Measurements from ENCODE around the gene CDKAL1. TPM values are rescaled to one million over a fixed set of nuclear protein-coding genes. Genes with fewer than 3 reads are reported as not detected.
A peak's percentile ranks its signal among the peaks of the same experiment; 100 is the strongest.

The CDKAL1 gene
- total and polyA plus RNA-seq, 9 of the 15 experiments (the other 6 are each of a cell fraction or from before 2014, with no cell fraction given), result 11.2 to 36.3 (median 20.1) TPM

GRCh38 chr6:20490591-20490990, 43.7 kb upstream of the CDKAL1 start:
- ChIA-PET POLR2A (interaction anchor here (0.6 to 0.7 kb wide), 2 partner anchors 22 to 276 kb away, joined by 3 read pairs; no protein-coding TSS in a partner anchor), CTCF (ENCODE audit: low intra/inter-chr PET ratio) (no interaction called here)
- Histone ChIP-seq H2AFZ (ENCODE audit: low read depth, low read length) (no peak overlapping the region), H3K4me3 (no peak overlapping the region), H3K27ac (ENCODE audit: extremely low read depth, low read depth, low read length) (no peak overlapping the region), H3K79me2 (ENCODE audit: control insufficient read depth, insufficient read depth, low read length) (peaks cover 10% of the 10 kb centered on the region; the same call in 2 of the 3 replicates), H4K20me1 (replicated peaks; ENCODE audit: control insufficient read depth, insufficient read depth, low read length) (no peaks in the 10 kb centered on the region), H3K9me1 (ENCODE audit: control insufficient read depth, insufficient read depth, low read length) (no peaks in the 10 kb centered on the region), H3K27me3 (ENCODE audit: control insufficient read depth in 2 of 2, insufficient read depth in 2 of 2, low read length in 2 of 2) (no peaks in the 10 kb centered on the region), H3K36me3 (ENCODE audit: control insufficient read depth, insufficient read depth, low read length) (peaks cover 73% of the 10 kb centered on the region), H3K4me2 (ENCODE audit: insufficient read depth, low read length) (no peak overlapping the region), H3K9me3 (replicated peaks; ENCODE audit: control insufficient read depth, insufficient read depth, low read depth, low read length) (no peaks in the 10 kb centered on the region), H3K4me1 (replicated peaks in 1 of 2; ENCODE audit: control insufficient read depth in 2 of 2, insufficient read depth in 2 of 2, low read length in 2 of 2) (no peaks in the 10 kb centered on the region; a peak in 1 of 5 replicates), H3K9ac (ENCODE audit: insufficient read depth in 1 of 2, low read depth in 2 of 2, low read length in 2 of 2) (no peak overlapping the region)
- intact Hi-C loops (cut with micrococcal nuclease), result no loop called here
- in situ Hi-C loops (cut with MboI), result no loop called here
- WGBS (ENCODE audit: insufficient coverage, low coverage, missing lambda C conversion rate), result 92% methylated on average over 6 of the region's 6 CpGs
- ATAC-seq (no peak), DNase-seq (ENCODE audit: extremely low read depth in 1 of 4, low spot score in 3 of 4) (no peak), FAIRE-seq (no peak)
- no TSS peak for BruUV-seq (replicated peaks)
- no peak for TF ChIP-seq ETV5 (CRISPR knock-in tag; IDR thresholded peaks at IDR 0.05; ENCODE audit: low read depth)
- no peak for TF ChIP-seq BRD4 (IDR thresholded peaks at IDR 0.05)
- TF ChIP-seq ZNF253 (CRISPR knock-in tag; conservative IDR thresholded peaks at IDR 0.05), result no peak
- TF ChIP-seq, protein P1, sequence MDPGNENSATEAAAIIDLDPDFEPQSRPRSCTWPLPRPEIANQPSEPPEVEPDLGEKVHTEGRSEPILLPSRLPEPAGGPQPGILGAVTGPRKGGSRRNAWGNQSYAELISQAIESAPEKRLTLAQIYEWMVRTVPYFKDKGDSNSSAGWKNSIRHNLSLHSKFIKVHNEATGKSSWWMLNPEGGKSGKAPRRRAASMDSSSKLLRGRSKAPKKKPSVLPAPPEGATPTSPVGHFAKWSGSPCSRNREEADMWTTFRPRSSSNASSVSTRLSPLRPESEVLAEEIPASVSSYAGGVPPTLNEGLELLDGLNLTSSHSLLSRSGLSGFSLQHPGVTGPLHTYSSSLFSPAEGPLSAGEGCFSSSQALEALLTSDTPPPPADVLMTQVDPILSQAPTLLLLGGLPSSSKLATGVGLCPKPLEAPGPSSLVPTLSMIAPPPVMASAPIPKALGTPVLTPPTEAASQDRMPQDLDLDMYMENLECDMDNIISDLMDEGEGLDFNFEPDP (CRISPR knock-in tag; IDR thresholded peaks at IDR 0.05), result no peak

DNA sequence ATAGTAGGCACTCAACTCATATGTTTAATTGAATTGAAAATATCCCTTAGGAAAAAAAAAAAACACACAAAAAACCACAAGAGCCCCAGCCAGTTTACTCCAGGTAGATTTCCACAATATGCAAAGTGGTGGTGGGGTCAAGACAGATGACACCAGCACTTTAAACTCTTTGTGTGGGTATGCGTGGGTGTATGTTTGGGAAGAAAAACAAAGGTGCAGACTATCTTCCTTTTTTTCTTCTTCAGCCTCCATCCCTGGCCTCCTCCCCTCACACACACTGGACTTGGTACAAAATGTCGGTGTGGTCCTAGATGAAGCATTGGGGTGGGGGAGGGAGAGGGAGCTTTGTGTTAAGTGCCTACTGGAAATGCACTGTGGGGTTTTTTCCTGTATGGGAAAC, 42.2 kb upstream of the CDKAL1 start:
- Histone ChIP-seq H3K4me2 (ENCODE audit: insufficient read depth, low read length) (no peak overlapping the region), H3K9ac (ENCODE audit: insufficient read depth in 1 of 2, low read depth in 2 of 2, low read length in 2 of 2) (no peak overlapping the region), H4K20me1 (replicated peaks; ENCODE audit: control insufficient read depth, insufficient read depth, low read length) (no peaks in the 10 kb centered on the region), H3K9me3 (replicated peaks; ENCODE audit: control insufficient read depth, insufficient read depth, low read depth, low read length) (no peaks in the 10 kb centered on the region), H3K4me3 (no peak overlapping the region), H3K79me2 (ENCODE audit: control insufficient read depth, insufficient read depth, low read length) (peaks cover 8% of the 10 kb centered on the region; the same call in 2 of the 3 replicates), H2AFZ (ENCODE audit: low read depth, low read length) (no peak overlapping the region), H3K27ac (ENCODE audit: extremely low read depth, low read depth, low read length) (no peak overlapping the region), H3K4me1 (replicated peaks in 1 of 2; ENCODE audit: control insufficient read depth in 2 of 2, insufficient read depth in 2 of 2, low read length in 2 of 2) (no peaks in the 10 kb centered on the region; a peak in 1 of 5 replicates), H3K36me3 (ENCODE audit: control insufficient read depth, insufficient read depth, low read length) (peaks cover 59% of the 10 kb centered on the region), H3K9me1 (ENCODE audit: control insufficient read depth, insufficient read depth, low read length) (no peaks in the 10 kb centered on the region), H3K27me3 (ENCODE audit: control insufficient read depth in 2 of 2, insufficient read depth in 2 of 2, low read length in 2 of 2) (no peaks in the 10 kb centered on the region)
- 76% methylated on average over 2 of the region's 2 CpGs for WGBS (ENCODE audit: insufficient coverage, low coverage, missing lambda C conversion rate)
- ChIA-PET CTCF (ENCODE audit: low intra/inter-chr PET ratio) (interaction anchor here (1.3 kb wide), 1 partner anchor 36 kb away, joined by 3 read pairs; no protein-coding TSS in a partner anchor), POLR2A (interaction anchor here (1.1 to 1.8 kb wide), 4 partner anchors 8 to 58 kb away, joined by 3 to 7 read pairs (median 4); no protein-coding TSS in a partner anchor)
- intact Hi-C loops (cut with micrococcal nuclease) (no loop called here), in situ Hi-C loops (cut with MboI) (no loop called here)
- no TSS peak for BruUV-seq (replicated peaks)
- peak; percentile 18; the same call in 2 of the 3 replicates for ATAC-seq
- DNase-seq (ENCODE audit: extremely low read depth in 1 of 4, low spot score in 3 of 4), result no peak
- FAIRE-seq, result no peak
- TF ChIP-seq, protein P2, sequence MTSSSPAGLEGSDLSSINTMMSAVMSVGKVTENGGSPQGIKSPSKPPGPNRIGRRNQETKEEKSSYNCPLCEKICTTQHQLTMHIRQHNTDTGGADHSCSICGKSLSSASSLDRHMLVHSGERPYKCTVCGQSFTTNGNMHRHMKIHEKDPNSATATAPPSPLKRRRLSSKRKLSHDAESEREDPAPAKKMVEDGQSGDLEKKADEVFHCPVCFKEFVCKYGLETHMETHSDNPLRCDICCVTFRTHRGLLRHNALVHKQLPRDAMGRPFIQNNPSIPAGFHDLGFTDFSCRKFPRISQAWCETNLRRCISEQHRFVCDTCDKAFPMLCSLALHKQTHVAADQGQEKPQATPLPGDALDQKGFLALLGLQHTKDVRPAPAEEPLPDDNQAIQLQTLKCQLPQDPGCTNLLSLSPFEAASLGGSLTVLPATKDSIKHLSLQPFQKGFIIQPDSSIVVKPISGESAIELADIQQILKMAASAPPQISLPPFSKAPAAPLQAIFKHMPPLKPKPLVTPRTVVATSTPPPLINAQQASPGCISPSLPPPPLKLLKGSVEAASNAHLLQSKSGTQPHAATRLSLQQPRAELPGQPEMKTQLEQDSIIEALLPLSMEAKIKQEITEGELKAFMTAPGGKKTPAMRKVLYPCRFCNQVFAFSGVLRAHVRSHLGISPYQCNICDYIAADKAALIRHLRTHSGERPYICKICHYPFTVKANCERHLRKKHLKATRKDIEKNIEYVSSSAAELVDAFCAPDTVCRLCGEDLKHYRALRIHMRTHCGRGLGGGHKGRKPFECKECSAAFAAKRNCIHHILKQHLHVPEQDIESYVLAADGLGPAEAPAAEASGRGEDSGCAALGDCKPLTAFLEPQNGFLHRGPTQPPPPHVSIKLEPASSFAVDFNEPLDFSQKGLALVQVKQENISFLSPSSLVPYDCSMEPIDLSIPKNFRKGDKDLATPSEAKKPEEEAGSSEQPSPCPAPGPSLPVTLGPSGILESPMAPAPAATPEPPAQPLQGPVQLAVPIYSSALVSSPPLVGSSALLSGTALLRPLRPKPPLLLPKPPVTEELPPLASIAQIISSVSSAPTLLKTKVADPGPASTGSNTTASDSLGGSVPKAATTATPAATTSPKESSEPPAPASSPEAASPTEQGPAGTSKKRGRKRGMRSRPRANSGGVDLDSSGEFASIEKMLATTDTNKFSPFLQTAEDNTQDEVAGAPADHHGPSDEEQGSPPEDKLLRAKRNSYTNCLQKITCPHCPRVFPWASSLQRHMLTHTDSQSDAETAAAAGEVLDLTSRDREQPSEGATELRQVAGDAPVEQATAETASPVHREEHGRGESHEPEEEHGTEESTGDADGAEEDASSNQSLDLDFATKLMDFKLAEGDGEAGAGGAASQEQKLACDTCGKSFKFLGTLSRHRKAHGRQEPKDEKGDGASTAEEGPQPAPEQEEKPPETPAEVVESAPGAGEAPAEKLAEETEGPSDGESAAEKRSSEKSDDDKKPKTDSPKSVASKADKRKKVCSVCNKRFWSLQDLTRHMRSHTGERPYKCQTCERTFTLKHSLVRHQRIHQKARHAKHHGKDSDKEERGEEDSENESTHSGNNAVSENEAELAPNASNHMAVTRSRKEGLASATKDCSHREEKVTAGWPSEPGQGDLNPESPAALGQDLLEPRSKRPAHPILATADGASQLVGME (CRISPR knock-in tag; IDR thresholded peaks at IDR 0.05), result no peak
- TF ChIP-seq THRAP3 (IDR thresholded peaks at IDR 0.05; ENCODE audit: borderline replicate concordance), result no peak
- TF ChIP-seq, protein P3, sequence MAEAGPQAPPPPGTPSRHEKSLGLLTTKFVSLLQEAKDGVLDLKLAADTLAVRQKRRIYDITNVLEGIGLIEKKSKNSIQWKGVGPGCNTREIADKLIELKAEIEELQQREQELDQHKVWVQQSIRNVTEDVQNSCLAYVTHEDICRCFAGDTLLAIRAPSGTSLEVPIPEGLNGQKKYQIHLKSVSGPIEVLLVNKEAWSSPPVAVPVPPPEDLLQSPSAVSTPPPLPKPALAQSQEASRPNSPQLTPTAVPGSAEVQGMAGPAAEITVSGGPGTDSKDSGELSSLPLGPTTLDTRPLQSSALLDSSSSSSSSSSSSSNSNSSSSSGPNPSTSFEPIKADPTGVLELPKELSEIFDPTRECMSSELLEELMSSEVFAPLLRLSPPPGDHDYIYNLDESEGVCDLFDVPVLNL (CRISPR knock-in tag; IDR thresholded peaks at IDR 0.05; ENCODE audit: low read depth), result no peak

All from K562 (cell line).